Activated naive CD8-positive, alpha-beta T cell treated with anti-CD3 and anti-CD28 coated beads, Interleukin-2, amount 50 U/mL, for 24 hours (primary cell): Measurements from ENCODE around the gene H2BK1.

Experiments
- ATAC-seq: fragments of 150-1000 bp; cut with Tn5 transposase; one replicate; pipeline ENCODE4 v1.10.0; 2021
- DNase-seq: peaks from one replicate; pipeline ENCODE4 v3.0.0; 2021
- H3K27ac Mint-ChIP-seq: one replicate; pipeline ENCODE4 v1.8.0; 2021; ENCODE audit warnings: mild to moderate bottlenecking, mixed read lengths
- H3K27me3 Mint-ChIP-seq: one replicate; pipeline ENCODE4 v1.8.0; 2021; ENCODE audit warnings: mixed read lengths
- H3K36me3 Mint-ChIP-seq: one replicate; pipeline ENCODE4 v1.8.0; 2021; ENCODE audit warnings: low read depth, mixed read lengths
- H3K4me1 Mint-ChIP-seq: one replicate; pipeline ENCODE4 v1.8.0; 2021; ENCODE audit warnings: mixed read lengths
- H3K4me3 Mint-ChIP-seq: one replicate; pipeline ENCODE4 v1.8.0; 2021; ENCODE audit warnings: mild to moderate bottlenecking, moderate library complexity, mixed read lengths
- H3K9me3 Mint-ChIP-seq: one replicate; pipeline ENCODE4 v1.8.0; 2021; ENCODE audit warnings: mixed read lengths

The H2BK1 gene

DNA sequence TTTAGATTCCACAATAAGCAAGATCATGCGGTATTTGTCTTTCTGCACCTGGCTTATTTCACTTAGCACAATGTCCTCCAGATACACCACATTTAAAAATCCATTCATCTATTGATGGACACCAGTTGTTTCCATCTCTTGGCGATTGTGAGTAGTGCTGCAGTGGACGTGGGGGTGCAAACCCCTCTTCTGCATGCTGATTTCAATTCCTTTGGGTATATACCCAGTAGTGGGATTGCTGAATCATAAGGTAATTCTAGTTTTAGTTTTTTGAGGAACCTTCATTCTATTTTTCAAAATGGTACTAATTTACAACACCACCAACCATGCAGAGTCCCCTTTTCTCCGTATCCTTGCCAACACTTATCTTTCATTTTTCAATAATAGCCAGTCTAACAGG lies 21.2 kb downstream of the H2BK1 start:
- Mint-ChIP-seq H3K36me3 (no peaks in the 10 kb centered on the region), H3K4me1 (no peaks in the 10 kb centered on the region), H3K4me3 (no peak overlapping the region), H3K9me3 (no peaks in the 10 kb centered on the region), H3K27me3 (no peaks in the 10 kb centered on the region), H3K27ac (no peak overlapping the region)
- ATAC-seq (no peak), DNase-seq (no peak)

DNA sequence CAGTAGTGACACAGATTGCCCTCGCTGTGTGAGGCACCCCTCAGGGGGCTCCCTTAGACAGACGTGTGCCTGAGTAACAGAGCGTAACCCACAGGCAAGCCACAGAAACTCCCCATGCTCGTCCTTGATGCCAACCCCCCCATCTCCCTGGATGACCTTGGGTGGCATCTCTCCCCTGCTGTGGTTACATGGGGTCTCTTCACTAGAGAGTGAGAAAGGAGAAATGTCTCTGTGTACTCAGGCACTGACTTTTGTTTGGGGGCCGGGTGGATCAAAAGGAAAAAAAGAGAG lies 22.1 kb downstream of the H2BK1 start:
- ATAC-seq = no peak
- DNase-seq = no peak
- no peaks in the 10 kb centered on the region for H3K27me3 Mint-ChIP-seq
- no peaks in the 10 kb centered on the region for H3K36me3 Mint-ChIP-seq
- H3K4me1 Mint-ChIP-seq = no peaks in the 10 kb centered on the region
- no peak overlapping the region for H3K4me3 Mint-ChIP-seq
- H3K27ac Mint-ChIP-seq = no peak overlapping the region
- no peaks in the 10 kb centered on the region for H3K9me3 Mint-ChIP-seq

DNA sequence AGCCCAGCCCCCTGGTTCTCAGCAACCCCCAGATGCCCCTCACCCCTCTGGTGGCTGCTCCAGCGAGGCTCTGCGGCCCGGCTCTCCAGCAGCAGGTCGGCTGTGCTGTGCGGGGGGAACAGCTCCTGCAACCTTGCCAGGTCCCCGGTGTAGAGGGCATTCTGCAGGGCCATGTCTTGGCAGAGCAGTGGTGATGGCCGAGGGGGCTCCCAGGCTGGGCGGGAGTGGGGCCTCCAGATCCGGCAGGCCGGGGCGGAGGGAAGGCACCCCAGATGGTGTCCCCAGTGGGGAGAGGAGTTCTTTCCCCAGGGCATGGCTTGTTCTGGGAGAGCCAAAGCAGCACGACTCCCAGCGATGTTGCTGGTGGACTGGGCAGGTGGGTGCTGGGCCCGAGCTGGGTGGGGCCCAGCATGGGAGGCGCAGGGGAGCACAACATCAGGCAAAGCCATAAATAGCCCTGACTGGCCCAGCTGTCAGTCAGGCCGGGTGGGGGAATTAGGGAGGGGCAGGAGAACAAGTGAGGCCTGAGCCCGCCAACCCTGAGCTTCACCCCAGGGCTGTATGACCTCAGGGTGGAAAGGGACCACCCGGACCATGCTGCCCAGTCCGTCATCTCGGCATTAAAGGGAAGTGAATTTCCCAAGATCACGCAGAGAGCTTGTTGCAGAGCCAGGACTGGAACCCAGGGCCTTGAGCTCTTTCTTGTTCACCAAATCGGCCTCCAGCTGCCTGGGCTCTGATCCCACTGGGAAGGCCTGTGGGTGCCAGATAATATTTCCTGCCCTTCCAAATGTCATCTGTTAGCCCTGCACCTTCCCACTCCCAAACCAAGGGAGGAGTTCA lies 22.7 kb downstream of the H2BK1 start:
- H3K27ac Mint-ChIP-seq = no peak overlapping the region
- ATAC-seq (no peak), DNase-seq (no peak)
- no peaks in the 10 kb centered on the region for H3K4me1 Mint-ChIP-seq
- no peak overlapping the region for H3K4me3 Mint-ChIP-seq
- H3K27me3 Mint-ChIP-seq = no peaks in the 10 kb centered on the region
- H3K9me3 Mint-ChIP-seq = no peaks in the 10 kb centered on the region
- H3K36me3 Mint-ChIP-seq = no peaks in the 10 kb centered on the region

DNA sequence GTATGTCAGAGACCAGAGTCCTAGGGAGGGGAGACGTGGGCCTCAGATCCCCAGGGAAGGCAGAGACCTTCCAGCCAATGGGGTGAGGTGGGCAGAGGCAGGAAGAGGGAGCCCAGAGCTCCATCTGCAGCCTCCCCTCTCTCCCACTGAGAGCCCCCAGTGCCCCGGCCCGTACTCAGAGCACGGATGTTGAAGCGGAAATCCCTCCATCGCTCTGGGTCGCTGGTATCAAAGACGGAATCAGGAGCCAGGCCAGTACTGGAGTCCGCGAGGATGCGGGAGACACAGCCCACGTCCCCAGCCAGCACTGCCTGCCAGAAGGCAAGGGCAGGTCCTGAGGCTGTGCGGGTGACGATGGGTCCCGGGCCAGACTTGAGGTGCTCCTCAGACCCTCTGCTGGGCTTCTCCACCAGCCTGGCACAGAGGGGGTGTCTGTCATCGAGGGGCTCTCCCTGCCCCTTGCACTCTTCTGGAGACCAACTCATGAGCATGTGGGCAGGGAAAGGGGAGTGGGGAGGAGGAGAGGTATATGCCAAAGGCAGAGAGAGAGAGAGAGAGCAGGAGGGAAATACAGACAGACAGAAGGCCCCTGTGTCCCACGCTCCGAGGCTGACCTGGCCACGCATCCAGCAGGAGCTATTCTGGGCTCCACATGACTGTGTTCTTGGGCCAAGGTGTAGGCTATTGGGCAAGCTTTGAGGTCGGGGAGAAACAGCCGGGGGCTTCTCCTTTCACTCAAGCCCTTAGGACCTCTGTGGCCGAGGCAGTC lies 23.5 kb downstream of the H2BK1 start, which contains the start of gene ASB10:
Gene ASB10 (minus strand): TSS at position 611 of the 769 bp plus-strand sequence. CDS start 120 bp downstream, at position 491.
- ATAC-seq (no peak), DNase-seq (no peak)
- Mint-ChIP-seq H3K27me3 (no peaks in the 10 kb centered on the region), H3K9me3 (no peaks in the 10 kb centered on the region), H3K4me1 (no peaks in the 10 kb centered on the region), H3K27ac (no peak within 1 kb of the TSS), H3K4me3 (no peak within 1 kb of the TSS), H3K36me3 (no peaks in the 10 kb centered on the region)

DNA sequence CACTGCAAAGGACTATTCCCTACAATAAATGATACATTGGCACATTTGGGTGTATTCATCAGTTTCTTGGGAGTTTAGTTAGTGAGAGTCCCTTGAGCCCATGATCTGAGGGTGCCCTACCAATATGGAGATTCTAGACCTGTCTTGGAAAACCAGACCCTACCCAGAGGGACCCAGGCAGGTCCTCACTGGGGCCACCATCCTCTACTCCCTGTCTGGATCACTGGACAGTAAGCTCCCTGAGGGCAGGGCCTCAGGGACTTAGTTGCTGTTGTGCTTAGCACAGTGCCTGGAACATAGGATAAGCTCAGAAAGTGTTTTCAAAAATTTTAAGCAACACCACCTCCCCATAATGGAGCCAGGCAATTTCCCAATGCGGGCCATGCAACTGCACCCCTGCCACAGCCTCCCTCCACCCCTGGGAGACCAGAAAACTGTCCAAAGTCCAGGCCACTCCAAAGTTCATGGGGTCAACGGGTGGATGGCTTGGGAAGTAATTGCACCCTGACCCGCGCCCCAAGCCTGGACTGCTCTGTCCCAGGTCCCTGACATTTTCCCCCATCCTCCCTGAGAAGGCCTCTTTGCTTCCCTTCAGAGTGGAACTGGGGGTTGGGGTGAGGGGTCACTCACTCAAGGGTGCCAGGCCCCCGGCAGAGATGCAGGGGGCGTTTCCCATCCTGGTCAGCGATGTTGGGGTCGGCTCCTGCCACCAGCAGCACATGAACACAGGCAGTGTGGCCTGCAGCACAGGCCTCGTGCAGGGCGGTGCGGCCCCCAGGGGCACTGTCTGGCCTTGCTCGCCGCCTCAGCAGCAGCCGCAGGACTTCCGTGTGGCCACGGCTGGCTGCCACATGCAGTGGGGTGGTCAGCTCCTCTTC lies 24.3 kb downstream of the H2BK1 start:
- Mint-ChIP-seq H3K27me3 (no peaks in the 10 kb centered on the region), H3K36me3 (no peaks in the 10 kb centered on the region), H3K9me3 (no peaks in the 10 kb centered on the region), H3K4me1 (no peaks in the 10 kb centered on the region), H3K27ac (no peak overlapping the region), H3K4me3 (no peak overlapping the region)
- ATAC-seq = no peak
- DNase-seq = no peak

DNA sequence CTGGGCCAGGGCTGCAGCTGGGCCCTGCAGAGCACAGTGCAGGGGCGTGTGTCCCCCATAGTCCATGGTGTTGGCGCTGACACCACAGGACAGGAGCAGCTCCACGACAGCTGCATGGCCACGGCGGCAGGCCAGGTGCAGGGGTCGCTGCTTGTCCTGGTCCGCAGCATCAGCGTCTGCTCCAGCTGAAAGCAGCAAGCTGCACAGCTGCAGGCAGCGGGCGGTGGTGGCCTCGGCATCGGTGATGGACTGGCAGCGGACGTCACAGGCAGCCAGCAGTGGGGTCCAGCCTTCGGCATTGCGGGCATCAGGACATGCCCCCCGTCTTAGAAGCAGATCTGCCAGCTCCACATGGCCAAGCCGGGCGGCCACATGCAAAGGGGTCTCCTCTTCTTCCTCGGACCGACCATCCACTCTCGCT lies 29.3 kb downstream of the H2BK1 start:
- ATAC-seq (no peak), DNase-seq (no peak)
- Mint-ChIP-seq H3K27me3 (peaks cover 5% of the 10 kb centered on the region), H3K9me3 (no peaks in the 10 kb centered on the region), H3K27ac (no peak overlapping the region), H3K36me3 (no peaks in the 10 kb centered on the region), H3K4me1 (no peaks in the 10 kb centered on the region), H3K4me3 (no peak overlapping the region)

DNA sequence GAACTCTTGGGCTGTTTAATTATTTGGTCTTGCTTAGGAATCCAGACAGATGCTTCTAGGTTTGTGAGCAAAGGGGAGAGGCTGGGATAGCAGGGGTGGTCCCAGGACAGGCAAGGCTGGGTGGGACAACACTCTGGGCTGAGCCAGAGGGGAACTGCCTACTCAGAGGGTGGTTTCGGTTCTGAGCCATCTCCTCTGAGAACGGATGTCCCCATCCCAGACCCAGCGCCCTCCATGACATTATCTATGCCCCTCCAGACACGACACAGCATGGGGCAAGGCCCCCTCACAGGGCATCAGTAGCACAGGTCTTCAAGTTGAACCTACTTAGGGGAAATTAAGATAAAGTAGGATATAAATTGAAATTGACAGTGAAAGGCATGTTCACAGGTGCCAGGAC lies 30.3 kb downstream of the H2BK1 start:
- no peaks in the 10 kb centered on the region for H3K9me3 Mint-ChIP-seq
- H3K27me3 Mint-ChIP-seq = peaks cover 9% of the 10 kb centered on the region
- DNase-seq (no peak), ATAC-seq (no peak)
- no peak overlapping the region for H3K4me3 Mint-ChIP-seq
- H3K4me1 Mint-ChIP-seq = no peaks in the 10 kb centered on the region
- no peak overlapping the region for H3K27ac Mint-ChIP-seq
- no peaks in the 10 kb centered on the region for H3K36me3 Mint-ChIP-seq

DNA sequence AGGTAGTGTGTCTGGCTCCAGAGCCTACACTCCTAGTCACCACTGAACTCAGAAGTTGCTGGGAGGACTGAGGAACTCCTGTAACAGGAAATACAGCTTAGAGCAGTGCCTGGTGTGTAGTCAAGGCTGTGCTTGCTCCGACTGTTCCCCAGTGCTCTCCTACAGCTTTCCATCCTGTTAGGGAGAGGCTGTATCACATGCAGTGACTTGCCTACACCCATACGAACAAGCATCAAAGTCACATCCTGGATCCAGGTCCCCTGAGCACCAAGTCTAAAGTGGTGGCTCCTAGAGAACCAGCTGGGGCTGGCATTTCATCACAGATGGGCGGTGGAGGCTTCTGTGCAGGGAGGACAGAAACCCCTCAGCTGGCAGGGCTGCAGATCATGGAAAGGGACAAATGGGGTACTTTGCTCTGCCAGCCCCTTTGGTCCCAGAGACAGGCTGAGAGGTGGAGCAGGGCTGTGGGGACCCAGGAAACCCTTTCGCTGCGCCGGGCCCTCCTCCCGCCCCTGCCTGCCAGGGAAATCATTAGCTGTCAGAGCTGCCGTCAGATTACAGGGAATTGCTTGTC lies 30.9 kb downstream of the H2BK1 start:
- H3K4me3 Mint-ChIP-seq = no peak overlapping the region
- ATAC-seq = no peak
- no peaks in the 10 kb centered on the region for H3K36me3 Mint-ChIP-seq
- no peak for DNase-seq
- no peak overlapping the region for H3K27ac Mint-ChIP-seq
- H3K27me3 Mint-ChIP-seq = peaks cover 13% of the 10 kb centered on the region
- no peaks in the 10 kb centered on the region for H3K9me3 Mint-ChIP-seq
- H3K4me1 Mint-ChIP-seq = no peaks in the 10 kb centered on the region

DNA sequence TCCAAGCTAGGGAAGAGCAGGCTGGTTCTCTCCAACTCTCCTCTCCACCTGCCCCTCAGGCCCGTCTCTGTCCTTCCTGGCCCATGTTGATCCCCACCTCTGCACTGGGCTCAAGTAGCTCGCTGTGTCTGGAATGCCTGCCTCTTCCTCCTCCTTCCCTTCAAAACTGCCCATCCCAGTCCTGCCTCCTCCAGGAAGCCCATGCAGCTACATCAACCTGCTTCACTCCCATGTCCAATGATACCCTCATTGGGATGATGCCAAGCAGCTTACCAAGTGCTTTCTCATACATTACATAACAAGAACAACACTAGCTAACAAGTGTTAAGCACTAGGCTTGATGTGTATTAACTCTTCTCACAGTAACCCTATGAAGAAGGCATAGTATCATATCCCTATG lies 31.5 kb downstream of the H2BK1 start:
- no peaks in the 10 kb centered on the region for H3K9me3 Mint-ChIP-seq
- no peak overlapping the region for H3K4me3 Mint-ChIP-seq
- H3K36me3 Mint-ChIP-seq = no peaks in the 10 kb centered on the region
- no peak for DNase-seq
- ATAC-seq = no peak
- no peak overlapping the region for H3K27ac Mint-ChIP-seq
- no peaks in the 10 kb centered on the region for H3K4me1 Mint-ChIP-seq
- H3K27me3 Mint-ChIP-seq = peaks cover 13% of the 10 kb centered on the region

DNA sequence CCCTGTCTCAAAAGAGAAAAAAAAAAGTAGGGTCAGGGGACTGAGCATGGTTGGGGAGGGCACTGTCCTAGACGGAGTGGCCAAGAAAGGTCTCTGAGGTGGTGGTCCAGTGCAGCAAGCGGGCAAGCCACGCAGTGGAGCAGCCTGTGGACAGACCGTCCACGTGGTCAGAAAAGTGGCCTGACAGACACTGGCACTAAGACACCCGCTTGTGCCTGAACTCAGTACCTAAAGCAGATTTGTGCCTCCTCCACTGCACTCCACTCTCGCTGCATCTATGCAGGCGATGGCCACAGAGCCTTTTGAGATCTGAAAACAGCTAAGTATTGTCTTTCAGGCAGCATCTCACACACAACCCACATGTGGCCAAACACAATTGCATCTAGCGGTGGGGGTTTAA lies 32.1 kb downstream of the H2BK1 start:
- no peak overlapping the region for H3K4me3 Mint-ChIP-seq
- no peak for DNase-seq
- no peaks in the 10 kb centered on the region for H3K9me3 Mint-ChIP-seq
- H3K27ac Mint-ChIP-seq = no peak overlapping the region
- H3K36me3 Mint-ChIP-seq = no peaks in the 10 kb centered on the region
- H3K27me3 Mint-ChIP-seq = peaks cover 18% of the 10 kb centered on the region
- ATAC-seq = no peak
- no peaks in the 10 kb centered on the region for H3K4me1 Mint-ChIP-seq

DNA sequence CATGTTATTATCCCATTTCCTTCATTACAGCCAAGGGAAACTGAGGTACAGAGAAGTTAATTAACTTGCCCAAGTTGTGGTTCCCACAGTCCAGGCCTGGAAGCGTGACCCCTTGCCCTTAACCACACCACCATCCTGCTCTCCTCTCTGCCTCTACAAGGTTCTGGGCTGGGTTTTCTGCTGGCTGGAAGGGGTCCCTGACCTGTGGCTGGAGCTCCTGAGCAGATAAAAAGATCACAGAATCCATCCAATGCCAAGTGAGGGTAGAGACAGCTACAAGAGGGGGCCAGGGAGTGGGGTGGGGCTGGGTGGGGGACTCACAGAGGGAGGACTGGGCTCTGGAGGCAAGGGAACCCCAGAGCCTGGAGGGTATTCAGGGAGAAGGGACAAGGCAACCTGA lies 33.0 kb downstream of the H2BK1 start:
- no peak for DNase-seq
- Mint-ChIP-seq H3K36me3 (no peaks in the 10 kb centered on the region), H3K4me3 (no peak overlapping the region), H3K9me3 (no peaks in the 10 kb centered on the region), H3K4me1 (peaks cover 2% of the 10 kb centered on the region), H3K27ac (no peak overlapping the region), H3K27me3 (peaks cover 26% of the 10 kb centered on the region)
- no peak for ATAC-seq

DNA sequence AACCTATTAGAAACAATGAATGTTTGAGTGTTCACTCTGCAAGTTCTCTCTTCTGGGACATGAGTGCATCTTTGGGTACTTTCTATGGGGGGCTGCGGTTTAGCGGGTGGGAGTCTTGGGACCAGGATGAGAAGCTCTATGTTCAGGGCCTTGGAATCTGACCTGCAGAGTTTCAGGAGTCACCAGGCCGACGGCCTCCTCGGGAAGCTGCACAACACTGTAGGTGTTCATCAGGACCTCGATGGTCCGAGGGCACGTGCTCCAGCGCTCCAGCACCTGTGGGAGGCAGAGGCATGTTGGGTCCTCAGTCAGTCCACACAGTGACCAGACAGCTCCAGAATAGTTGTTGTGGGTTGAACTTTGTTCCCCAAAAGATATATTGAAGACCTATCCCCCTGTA lies 33.9 kb downstream of the H2BK1 start:
- no peaks in the 10 kb centered on the region for H3K36me3 Mint-ChIP-seq
- H3K27ac Mint-ChIP-seq = no peak overlapping the region
- DNase-seq = no peak
- H3K4me1 Mint-ChIP-seq = peaks cover 2% of the 10 kb centered on the region
- no peaks in the 10 kb centered on the region for H3K9me3 Mint-ChIP-seq
- peaks cover 33% of the 10 kb centered on the region for H3K27me3 Mint-ChIP-seq
- H3K4me3 Mint-ChIP-seq = no peak overlapping the region
- ATAC-seq = no peak

DNA sequence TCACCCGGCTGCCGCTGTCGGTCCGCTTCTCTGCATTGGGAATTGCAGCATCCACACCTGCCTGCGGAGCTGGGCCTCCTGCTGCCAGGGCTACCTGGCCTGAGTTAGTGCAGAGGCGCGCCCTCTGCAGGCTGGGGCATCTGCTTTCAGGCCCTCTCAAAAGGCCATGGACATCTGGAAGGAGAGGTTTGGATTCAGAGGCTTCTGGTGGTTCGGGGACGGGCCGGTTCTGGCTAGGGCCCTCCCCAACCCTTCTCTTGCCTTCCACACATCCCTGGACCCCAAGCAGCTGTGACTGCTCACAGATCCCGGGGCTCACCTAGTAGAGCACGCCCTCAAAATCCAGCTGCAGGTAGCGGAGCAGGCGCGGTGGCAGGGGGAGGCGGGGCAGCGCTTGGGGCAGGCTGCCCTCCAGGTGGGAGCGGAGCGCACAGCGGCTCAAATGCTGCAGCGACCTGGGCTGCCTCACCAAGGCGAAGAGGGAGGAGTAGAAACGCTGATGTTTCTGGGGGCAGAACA lies 34.4 kb downstream of the H2BK1 start:
- H3K9me3 Mint-ChIP-seq = no peaks in the 10 kb centered on the region
- DNase-seq (no peak), ATAC-seq (no peak)
- H3K4me3 Mint-ChIP-seq = no peak overlapping the region
- peaks cover 2% of the 10 kb centered on the region for H3K4me1 Mint-ChIP-seq
- peaks cover 39% of the 10 kb centered on the region for H3K27me3 Mint-ChIP-seq
- no peaks in the 10 kb centered on the region for H3K36me3 Mint-ChIP-seq
- no peak overlapping the region for H3K27ac Mint-ChIP-seq

DNA sequence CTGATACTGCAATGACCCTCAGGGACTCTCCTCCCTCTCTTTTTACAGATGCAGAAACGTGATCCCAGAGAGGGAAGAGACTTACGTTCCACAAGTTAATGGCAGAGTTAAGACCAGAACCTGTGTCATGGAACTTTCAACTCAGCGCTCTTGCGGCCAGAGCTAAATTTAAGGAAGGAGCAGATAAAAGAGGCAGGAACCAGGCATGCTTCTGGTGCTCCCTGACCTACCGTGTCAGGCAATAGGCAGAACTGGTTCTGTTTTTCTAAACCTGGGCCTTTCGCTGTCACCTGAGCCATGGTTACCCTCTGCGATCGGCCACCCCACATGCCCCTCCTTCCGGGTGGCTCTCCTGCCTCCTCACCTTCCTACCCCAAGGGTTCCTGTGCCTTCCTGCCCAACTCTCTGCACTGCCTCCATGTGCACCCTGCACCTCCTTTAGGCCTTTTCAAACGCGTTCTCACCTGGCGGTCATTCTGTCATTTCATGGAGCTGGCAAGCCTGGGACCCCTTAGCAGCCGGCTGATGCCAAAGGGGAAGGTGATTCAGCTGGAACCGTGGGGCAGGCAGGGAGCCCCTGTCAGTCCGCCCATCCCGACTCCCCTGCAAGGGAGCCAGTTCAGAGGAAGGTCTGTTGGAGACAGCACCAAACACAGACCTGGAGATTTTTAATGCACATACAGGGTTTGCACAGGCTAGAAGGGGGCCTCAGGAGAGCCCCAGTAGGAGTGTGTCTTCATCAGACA lies 35.1 kb downstream of the H2BK1 start:
- DNase-seq = no peak
- H3K4me1 Mint-ChIP-seq = peaks cover 2% of the 10 kb centered on the region
- H3K9me3 Mint-ChIP-seq = no peaks in the 10 kb centered on the region
- H3K36me3 Mint-ChIP-seq = no peaks in the 10 kb centered on the region
- H3K4me3 Mint-ChIP-seq = no peak overlapping the region
- peaks cover 43% of the 10 kb centered on the region for H3K27me3 Mint-ChIP-seq
- H3K27ac Mint-ChIP-seq = no peak overlapping the region
- ATAC-seq = no peak
